ENCODE data around the gene TRIM54. TPM values are rescaled to one million over a fixed set of nuclear protein-coding genes. Genes with fewer than 3 reads are reported as not detected.

Gene TRIM54
- total RNA-seq, 2 experiments from 2014 or later, result not detected

DNA sequence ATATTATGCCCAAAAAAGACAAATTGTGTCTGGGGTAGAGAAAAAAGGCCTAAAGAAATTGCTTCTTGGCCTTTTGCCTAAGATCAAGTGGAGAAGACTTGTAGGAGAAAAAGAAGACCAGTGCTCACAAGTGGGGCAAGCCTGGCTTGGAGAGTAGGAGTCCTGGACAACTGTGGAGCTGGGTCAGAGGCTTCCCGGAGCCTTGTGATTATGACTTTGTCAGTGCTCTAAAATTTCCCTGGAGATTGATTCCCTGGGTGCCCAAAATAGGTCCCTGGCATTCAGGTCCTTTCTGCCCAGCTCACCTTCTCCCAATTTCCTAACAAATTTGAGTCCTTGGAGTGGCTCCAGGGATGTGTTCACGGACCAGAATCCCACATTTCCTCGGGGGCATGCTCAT is 787 bp upstream of the TRIM54 start:
- no peaks in the 10 kb centered on the region for H3K9me3 Mint-ChIP-seq
- TF ChIP-seq, protein P1, sequence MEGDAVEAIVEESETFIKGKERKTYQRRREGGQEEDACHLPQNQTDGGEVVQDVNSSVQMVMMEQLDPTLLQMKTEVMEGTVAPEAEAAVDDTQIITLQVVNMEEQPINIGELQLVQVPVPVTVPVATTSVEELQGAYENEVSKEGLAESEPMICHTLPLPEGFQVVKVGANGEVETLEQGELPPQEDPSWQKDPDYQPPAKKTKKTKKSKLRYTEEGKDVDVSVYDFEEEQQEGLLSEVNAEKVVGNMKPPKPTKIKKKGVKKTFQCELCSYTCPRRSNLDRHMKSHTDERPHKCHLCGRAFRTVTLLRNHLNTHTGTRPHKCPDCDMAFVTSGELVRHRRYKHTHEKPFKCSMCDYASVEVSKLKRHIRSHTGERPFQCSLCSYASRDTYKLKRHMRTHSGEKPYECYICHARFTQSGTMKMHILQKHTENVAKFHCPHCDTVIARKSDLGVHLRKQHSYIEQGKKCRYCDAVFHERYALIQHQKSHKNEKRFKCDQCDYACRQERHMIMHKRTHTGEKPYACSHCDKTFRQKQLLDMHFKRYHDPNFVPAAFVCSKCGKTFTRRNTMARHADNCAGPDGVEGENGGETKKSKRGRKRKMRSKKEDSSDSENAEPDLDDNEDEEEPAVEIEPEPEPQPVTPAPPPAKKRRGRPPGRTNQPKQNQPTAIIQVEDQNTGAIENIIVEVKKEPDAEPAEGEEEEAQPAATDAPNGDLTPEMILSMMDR (IDR thresholded peaks at IDR 0.05), result no peak
- POLR2A ChIA-PET, result no interaction called here
- no peak overlapping the region for H3K27ac Mint-ChIP-seq
- peaks cover 3 to 6% of the 10 kb centered on the region in 2 experiments for H3K27me3 ChIP-seq (ENCODE audit: control insufficient read depth in 1 of 2, insufficient read depth in 2 of 2, low read length in 2 of 2)
- CTCF ChIA-PET, result interaction anchor here (1.6 to 2.8 kb wide), 3 partner anchors 111 to 402 kb away, joined by 3 to 23 read pairs (median 14); no protein-coding TSS in a partner anchor
- peaks cover 39% of the 10 kb centered on the region for H3K27me3 Mint-ChIP-seq
- H3K4me1 Mint-ChIP-seq (ENCODE audit: low read depth), result no peaks in the 10 kb centered on the region
- no peak overlapping the region for H3K4me3 ChIP-seq (ENCODE audit: low read length)
- H3K27ac ChIP-seq (ENCODE audit: low read depth in 1 of 2, low read length in 2 of 2), result no peak overlapping the region
- no peaks in the 10 kb centered on the region for H3K36me3 Mint-ChIP-seq (ENCODE audit: low read depth)
- no peak for ATAC-seq (ENCODE audit: poor library complexity)
- intact Hi-C loops (cut with DNase I, micrococcal nuclease), result loop anchor here in 1 of 2 experiments (2.0 to 10.0 kb wide), 2 partner anchors 111 to 437 kb away; partner anchors contain the start of gene DPYSL5
- H3K4me1 ChIP-seq (ENCODE audit: insufficient read depth, low read length), result no peaks in the 10 kb centered on the region
- no peak overlapping the region for H3K4me3 Mint-ChIP-seq
- DNase-seq, result no peak
- no peaks in the 10 kb centered on the region for H3K9me3 ChIP-seq (ENCODE audit: control insufficient read depth in 1 of 2, insufficient read depth in 1 of 2, low read length in 2 of 2)
- no peaks in the 10 kb centered on the region for H3K36me3 ChIP-seq (ENCODE audit: insufficient read depth, low read length)

DNA sequence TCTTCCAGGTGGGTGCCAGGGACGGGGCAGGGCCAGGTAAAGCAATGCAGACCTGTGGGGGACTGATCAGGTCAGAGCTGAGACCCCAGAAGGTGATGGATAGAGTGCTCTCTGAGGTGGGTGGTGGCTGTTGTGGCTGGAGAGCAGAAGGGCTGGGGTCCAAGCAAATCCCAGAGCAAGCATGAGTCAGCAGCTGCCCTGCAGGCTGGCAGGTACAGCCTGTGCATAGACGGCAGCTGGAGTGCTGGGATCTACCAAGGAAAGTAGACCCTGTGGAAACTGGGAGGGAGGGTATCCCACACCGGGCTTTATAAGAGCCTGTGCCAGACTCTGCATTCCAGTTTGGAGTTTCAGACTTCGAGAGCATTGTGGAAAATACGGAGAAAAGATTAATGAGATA is 663 bp downstream of the TRIM54 start:
- intact Hi-C loops (cut with DNase I, micrococcal nuclease), result loop anchor here in 1 of 2 experiments (10.0 kb wide), 1 partner anchor 438 kb away; the partner anchor contains the start of gene DPYSL5
- no peaks in the 10 kb centered on the region for H3K9me3 Mint-ChIP-seq
- ChIA-PET POLR2A (no interaction called here), CTCF (interaction anchor here (1.7 kb wide), 1 partner anchor 321 kb away, joined by 5 read pairs; no protein-coding TSS in a partner anchor)
- H3K27me3 Mint-ChIP-seq, result peaks cover 32% of the 10 kb centered on the region
- H3K27ac ChIP-seq (ENCODE audit: low read depth in 1 of 2, low read length in 2 of 2), result no peak overlapping the region
- TF ChIP-seq, protein P1 (IDR thresholded peaks at IDR 0.05), result no peak
- H3K4me1 ChIP-seq (ENCODE audit: insufficient read depth, low read length), result no peaks in the 10 kb centered on the region
- H3K4me3 ChIP-seq (ENCODE audit: low read length), result no peak overlapping the region
- ATAC-seq (ENCODE audit: poor library complexity) (no peak), DNase-seq (no peak)
- peaks cover 0 to 6% of the 10 kb centered on the region in 2 experiments for H3K27me3 ChIP-seq (ENCODE audit: control insufficient read depth in 1 of 2, insufficient read depth in 2 of 2, low read length in 2 of 2)
- H3K36me3 ChIP-seq (ENCODE audit: insufficient read depth, low read length), result no peaks in the 10 kb centered on the region
- no peaks in the 10 kb centered on the region for H3K4me1 Mint-ChIP-seq (ENCODE audit: low read depth)
- H3K9me3 ChIP-seq (ENCODE audit: control insufficient read depth in 1 of 2, insufficient read depth in 1 of 2, low read length in 2 of 2), result no peaks in the 10 kb centered on the region
- H3K4me3 Mint-ChIP-seq, result no peak overlapping the region
- no peak overlapping the region for H3K27ac Mint-ChIP-seq
- H3K36me3 Mint-ChIP-seq (ENCODE audit: low read depth), result no peaks in the 10 kb centered on the region

DNA sequence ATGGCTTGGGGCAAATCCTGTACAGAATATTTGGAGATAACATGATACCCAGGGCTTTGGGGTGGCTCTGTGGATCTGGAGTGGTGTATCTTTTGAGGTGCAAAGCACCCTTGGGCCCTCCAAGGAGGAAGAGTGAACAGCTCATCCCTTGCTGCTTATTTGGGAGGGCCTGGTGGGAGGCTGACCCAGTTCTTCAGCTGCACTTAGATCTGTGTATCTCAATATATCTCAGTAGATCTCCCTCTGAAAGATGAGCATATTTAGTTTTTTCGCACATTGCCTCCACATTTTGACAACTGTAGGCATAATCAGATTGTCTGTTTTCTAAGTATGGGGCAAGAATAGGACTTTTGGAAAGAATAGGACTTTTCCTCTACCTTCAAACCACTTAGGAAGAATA is 2.8 kb downstream of the TRIM54 start:
- POLR2A ChIA-PET, result no interaction called here

More for the DNA sequence above, 2.8 kb downstream of the TRIM54 start:
- intact Hi-C loops (cut with DNase I, micrococcal nuclease), result loop anchor here in 1 of 2 experiments (10.0 kb wide), 1 partner anchor 440 kb away; the partner anchor contains the start of gene DPYSL5
- Histone ChIP-seq H3K9me3 (ENCODE audit: control insufficient read depth in 1 of 2, insufficient read depth in 1 of 2, low read length in 2 of 2) (no peaks in the 10 kb centered on the region), H3K4me1 (ENCODE audit: insufficient read depth, low read length) (no peaks in the 10 kb centered on the region), H3K27me3 (ENCODE audit: control insufficient read depth in 1 of 2, insufficient read depth in 2 of 2, low read length in 2 of 2) (peaks cover 0 to 6% of the 10 kb centered on the region in 2 experiments), H3K27ac (ENCODE audit: low read depth in 1 of 2, low read length in 2 of 2) (no peak overlapping the region), H3K4me3 (ENCODE audit: low read length) (no peak overlapping the region), H3K36me3 (ENCODE audit: insufficient read depth, low read length) (no peaks in the 10 kb centered on the region)
- Mint-ChIP-seq H3K27me3 (peaks cover 33% of the 10 kb centered on the region), H3K36me3 (ENCODE audit: low read depth) (no peaks in the 10 kb centered on the region), H3K9me3 (no peaks in the 10 kb centered on the region), H3K4me1 (ENCODE audit: low read depth) (no peaks in the 10 kb centered on the region), H3K27ac (no peak overlapping the region), H3K4me3 (no peak overlapping the region)
- TF ChIP-seq, protein P1 (IDR thresholded peaks at IDR 0.05), result no peak
- CTCF ChIA-PET, result interaction anchor here (1.3 kb wide), 1 partner anchor 18 kb away, joined by 4 read pairs; no protein-coding TSS in a partner anchor
- ATAC-seq (ENCODE audit: poor library complexity) (no peak), DNase-seq (no peak)
